IPS-11a (cell line): ENCODE data around the gene PRKG1.
"Not testable (repeated sequence)": the region's sequence is repeated elsewhere in the genome, so short reads cannot be mapped to it uniquely, and the experiment has no call there.

ENCODE experiments used
- H3K4me3 ChIP-seq: one replicate; pipeline ENCODE4 v1.5.1; 2013; ENCODE audit warnings: low read depth, low read length, control low read depth

PRKG1 gene

DNA sequence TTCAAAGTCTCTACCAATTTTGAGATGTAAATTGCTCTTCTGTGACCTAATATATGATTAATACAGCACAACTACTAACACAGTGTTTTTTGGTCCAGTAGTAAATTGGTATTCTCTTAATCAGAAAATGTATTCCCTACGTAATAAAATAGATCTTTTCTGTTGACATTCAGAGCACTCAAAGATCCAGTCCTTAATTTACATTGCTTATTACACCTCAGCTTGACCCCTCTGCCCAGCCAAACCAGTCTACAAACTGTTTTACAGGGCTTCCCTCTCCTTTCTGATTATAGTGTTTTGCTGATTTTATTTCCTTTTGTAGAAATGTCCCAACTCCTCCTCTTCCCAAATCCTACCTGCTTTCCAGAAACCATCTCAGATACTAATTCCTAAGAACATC is 293.4 kb downstream of the PRKG1 start:
- no peak overlapping the region for H3K4me3 ChIP-seq

DNA sequence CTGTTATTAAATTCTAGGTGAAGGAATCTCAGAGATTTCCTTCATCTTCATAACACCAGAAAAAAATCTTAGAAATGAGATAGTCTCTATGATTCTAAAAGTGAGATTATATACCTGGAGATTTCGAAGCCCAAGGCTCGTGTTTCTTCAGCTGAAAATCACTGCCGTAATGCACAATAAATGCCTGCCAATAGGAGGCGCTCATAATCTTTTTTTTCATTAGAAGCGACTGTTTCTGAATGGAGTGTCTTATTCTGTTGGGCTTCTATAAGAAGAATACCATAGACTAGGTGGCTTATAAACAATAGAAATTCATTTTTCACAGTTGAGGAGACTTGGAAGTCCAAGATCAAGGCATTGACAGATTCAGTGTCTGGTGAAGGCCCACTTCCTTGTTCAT is 294.7 kb downstream of the PRKG1 start:
- no peak overlapping the region for H3K4me3 ChIP-seq

GRCh38 chr10:51369903-51370302 is 295.6 kb downstream of the PRKG1 start:
- H3K4me3 ChIP-seq, result no peak overlapping the region

DNA sequence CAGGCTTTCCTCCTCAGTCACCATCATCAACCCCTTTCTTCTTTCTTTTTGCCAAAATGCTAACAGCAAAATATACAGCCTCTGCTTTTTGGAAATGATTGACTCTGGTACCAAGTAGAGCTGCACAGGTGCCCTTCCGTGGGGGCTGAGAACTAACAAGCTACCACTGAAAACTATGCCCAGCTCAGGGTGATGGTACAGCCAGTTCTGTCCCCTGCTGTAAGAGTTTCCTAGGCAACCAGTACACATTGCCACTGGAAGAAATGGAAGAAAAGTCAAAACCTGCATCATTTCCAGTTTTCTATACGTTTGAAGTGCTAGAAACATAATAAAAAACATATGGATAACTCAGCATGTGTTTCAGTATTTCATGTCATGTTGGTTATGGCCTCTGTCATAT is 297.5 kb downstream of the PRKG1 start:
- H3K4me3 ChIP-seq, result no peak overlapping the region

DNA sequence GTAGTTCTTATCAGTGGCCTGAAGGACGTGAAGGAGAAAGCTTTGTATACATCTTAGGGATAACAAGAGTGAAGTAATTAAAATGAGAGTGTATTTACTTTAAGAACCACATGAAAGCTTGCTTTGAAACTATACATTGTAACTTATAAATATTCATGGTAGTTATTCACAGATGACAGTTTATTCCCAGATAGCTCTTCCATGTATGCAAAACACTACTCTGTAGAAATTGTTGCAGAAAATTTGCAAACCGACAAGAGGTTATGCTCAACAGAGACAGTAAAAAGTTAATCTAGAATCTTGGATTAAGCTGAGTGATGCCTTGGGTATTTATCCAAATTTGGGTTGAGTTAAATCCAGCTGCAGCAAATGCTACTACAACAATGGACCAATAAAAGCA is 301.5 kb downstream of the PRKG1 start:
- H3K4me3 ChIP-seq, result no peak overlapping the region

GRCh38 chr10:51377070-51377931 is 303.0 kb downstream of the PRKG1 start:
- no peak overlapping the region for H3K4me3 ChIP-seq

DNA sequence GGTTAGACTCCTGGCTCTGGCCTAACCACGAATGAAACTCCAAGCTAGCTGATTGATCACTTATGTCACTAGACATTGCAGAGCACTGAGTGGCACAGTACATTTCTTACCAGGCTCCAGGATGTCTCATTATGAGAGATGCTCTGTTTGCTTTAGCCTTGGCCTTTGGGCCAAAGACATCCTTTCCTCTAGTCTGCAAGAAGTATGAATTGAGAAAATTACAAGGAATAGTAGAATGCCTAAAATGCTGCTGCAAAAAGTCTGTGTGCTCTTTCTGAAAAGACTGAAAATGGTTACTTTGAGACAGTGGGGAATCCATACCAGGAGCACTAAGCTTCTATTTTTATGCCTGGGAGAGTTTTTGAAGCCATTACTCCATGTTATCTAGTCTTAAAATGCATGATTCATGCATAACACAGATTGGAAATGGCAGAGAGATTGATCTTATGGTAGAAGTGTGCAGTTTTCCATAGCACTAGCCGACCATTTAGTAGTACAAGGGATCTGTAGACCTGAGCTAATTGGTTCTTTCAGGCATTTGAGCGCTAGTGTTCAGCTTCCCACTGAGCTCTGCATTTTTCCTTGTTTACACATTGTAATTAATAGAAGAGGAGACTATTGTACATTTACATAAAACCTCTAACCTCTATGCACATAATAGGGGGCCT is 303.8 kb downstream of the PRKG1 start:
- no peak overlapping the region for H3K4me3 ChIP-seq

GRCh38 chr10:51382181-51382580 is 307.9 kb downstream of the PRKG1 start:
- H3K4me3 ChIP-seq, result no peak overlapping the region

GRCh38 chr10:51384971-51385370 is 310.7 kb downstream of the PRKG1 start:
- no peak overlapping the region for H3K4me3 ChIP-seq

- no peak overlapping the region for H3K4me3 ChIP-seq
These were observed 312.1 kb downstream of the PRKG1 start for GRCh38 chr10:51386248-51386885.

GRCh38 chr10:51389415-51390321 is 315.4 kb downstream of the PRKG1 start:
- H3K4me3 ChIP-seq, result no peak overlapping the region

DNA sequence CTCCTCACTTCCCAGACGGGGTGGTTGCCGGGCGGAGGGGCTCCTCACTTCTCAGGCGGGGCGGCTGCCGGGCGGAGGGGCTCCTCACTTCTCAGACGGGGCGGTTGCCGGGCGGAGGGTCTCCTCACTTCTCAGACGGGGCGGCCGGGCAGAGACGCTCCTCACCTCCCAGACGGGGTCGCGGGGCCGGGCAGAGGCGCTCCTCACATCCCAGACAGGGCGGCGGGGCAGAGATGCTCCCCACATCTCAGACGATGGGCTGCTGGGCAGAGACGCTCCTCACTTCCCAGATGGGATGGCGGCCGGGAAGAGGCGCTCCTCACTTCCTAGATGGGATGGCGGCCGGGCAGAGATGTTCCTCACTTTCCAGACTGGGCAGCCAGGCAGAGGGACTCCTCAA is 318.7 kb downstream of the PRKG1 start:
- not testable (repeated sequence) for H3K4me3 ChIP-seq

GRCh38 chr10:51394039-51394438 is 319.8 kb downstream of the PRKG1 start:
- no peak overlapping the region for H3K4me3 ChIP-seq

DNA sequence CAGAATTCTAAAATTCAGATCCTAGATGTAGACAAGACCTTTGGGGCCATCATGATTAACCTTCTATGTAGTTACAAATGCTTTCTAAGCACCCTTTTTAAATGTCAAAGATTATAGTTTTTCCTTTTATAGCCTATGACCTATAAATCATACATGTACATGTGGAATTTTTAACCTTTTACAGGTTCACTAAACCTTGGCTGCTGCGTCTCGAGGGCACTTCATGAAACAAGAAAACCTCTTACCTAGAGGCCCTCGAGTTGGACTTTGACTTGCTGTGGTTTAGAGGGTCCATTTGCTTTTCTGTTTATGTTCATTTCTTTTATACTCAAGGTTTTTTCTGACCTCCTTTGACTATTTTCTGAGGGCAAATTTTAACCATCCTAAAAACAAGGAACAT is 323.0 kb downstream of the PRKG1 start:
- H3K4me3 ChIP-seq, result no peak overlapping the region

DNA sequence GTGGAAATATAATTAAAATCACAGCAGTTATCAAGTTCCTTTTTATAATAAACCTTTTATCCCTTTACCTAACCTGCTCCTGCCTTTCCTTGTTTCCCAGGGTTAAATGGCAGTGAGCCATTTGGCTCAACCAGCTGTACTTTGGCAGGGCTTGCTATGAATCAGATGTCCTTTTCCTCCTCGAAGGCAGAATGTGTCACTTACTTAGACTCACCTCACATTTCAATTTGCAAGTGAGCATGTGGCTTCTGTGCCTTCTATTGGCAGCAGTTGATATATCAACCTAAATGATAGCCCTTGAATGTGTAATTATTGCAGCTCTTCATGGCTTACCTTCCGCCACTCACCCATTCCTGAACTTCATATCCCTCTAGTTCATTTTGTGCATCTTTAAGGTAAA is 323.4 kb downstream of the PRKG1 start:
- no peak overlapping the region for H3K4me3 ChIP-seq

- no peak overlapping the region for H3K4me3 ChIP-seq
These were observed 325.6 kb downstream of the PRKG1 start for GRCh38 chr10:51399840-51400239.

DNA sequence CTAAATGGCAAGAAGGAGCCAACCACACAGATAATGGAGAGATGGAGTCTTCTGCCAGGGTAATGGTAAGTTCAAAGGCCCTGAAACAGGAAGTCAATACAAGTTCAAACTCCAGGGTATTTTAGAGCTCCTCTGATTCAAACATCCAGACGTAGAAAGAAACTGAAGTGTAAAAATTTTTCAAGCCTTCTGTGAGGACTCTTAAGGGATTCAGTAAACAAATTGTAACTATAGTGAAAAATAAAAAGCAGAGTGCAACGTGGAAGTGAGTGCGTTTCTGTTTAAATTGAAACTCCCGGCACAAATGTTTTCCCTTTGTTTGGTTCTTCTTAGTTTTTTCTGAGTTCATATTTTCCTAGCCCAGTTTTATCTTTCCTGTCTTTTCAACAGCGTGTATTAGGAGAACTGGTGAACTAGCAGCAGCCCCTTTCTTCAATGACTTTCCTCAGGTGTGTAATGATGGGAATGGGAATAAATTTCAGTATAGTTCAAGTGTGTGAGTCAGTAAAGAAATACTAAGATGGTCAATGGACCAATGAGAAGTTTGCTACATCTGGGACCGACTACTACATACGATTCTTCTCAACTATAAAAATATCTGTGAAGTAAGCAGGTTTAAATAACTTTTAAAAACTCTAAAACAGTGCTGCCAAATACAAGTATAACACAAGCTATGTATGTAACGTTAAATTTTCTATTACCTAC is 326.3 kb downstream of the PRKG1 start:
- no peak overlapping the region for H3K4me3 ChIP-seq

- H3K4me3 ChIP-seq, result no peak overlapping the region
These were observed 329.2 kb downstream of the PRKG1 start for GRCh38 chr10:51403521-51403920.

DNA sequence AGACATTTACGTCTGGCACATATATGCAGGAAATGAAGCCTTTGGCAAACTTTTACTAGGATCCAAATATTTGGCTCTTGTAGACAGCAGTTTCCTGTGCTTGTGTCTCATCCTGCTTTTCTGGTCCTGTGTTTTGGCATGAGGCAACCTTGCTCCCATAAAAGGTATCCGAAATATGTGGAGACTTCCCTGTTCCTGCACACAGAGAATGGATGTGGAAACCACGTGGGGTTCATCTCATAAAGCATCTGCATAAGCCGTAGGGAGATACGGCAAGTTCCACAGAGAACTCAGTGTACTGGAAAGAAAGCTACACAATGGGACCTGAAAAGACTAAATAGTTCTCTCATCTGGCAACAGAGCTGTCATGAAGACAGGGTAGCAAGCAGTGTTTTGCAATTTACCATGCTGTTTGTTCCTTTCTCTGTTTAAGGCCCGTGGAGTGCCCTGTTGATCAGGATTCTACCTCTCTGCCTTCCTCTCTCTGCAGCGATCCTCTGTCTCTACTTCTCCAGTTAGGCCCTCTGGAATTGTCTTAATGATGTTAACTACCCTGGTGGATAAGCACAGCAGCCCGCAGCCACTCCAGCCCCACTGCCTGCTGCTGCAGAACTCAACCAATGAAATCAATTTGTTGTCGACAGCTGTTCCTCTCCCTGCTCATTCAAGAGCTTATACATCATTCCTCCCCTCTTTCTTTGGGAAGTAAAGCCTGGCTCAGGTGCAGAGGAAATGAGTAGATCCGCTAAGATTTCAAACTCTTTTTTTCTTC is 331.5 kb downstream of the PRKG1 start:
- no peak overlapping the region for H3K4me3 ChIP-seq

GRCh38 chr10:51406581-51406980 is 332.3 kb downstream of the PRKG1 start:
- H3K4me3 ChIP-seq, result no peak overlapping the region
